GM12892 (cell line): Measurements from ENCODE around the gene SHB.

Experiments used
- DNase-seq: peaks from one replicate; pipeline ENCODE4 v3.0.0; 2011; ENCODE audit not compliant: insufficient read length
- FAIRE-seq: peaks from 2 replicates; lab custom pipeline; 2011; peaks lifted over from hg19 to GRCh38; lab: Jason Lieb, UNC
- POLR2A ChIP-seq: IDR thresholded peaks from 2 replicates; pipeline ENCODE4 v1.6.1; 2011; ENCODE audit warnings: low read depth, low read length, control low read depth
- POLR2AphosphoS5 ChIP-seq: IDR thresholded peaks from 2 replicates; pipeline ENCODE4 v1.6.1; 2011; ENCODE audit warnings: low read depth, low read length, control low read depth
- TAF1 ChIP-seq: IDR thresholded peaks from 2 replicates; pipeline ENCODE4 v1.6.1; 2011; ENCODE audit warnings: low read depth, mild to moderate bottlenecking, control low read depth, low read length, borderline replicate concordance

Gene SHB

DNA sequence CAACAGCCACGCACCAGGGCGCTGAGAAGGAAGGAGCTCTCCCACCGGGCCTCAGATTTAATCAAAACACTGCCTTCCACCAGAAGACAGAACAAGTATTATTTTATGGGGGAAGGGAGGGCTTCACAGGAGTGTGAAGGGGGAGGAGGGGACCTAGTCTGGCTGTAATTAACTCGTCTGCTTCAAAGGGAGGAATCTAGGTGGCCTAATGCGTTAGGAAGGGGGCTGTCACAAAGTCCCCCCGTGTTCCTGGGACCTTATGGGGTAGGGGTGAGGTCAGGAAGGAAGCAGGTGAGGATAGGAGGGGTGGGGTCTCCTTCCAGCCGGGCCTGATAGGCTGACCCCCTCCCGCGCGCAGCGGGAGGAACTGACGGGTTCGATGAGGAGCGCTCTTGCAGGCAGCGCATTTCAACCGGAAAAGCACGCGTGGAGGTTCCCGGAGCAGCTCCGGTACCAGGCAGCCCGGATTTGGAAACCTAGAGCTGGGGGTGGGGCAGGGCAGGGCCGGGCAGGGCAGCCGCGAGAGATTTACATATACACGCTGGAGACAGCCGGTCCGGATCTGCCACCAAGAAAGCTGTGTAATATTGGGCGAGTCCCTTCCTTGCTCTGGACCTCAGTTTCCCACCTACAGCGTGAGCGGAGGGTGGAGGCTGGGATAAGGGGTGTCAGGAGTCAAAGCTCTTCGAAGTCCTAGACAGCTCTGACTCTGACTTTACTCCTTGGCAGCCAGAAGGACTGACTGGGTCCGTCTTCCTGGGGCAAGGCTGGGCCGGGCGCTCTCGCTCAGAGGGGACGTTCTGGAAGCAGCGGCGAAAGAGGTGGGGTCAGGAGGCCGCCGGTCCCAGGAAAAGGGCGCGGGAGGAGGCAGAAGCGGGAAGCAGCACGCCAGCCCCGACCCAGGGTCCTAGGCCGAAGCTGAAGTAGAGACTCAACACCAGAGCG, 1.8 kb downstream of the SHB start:
- no peak for TF ChIP-seq TAF1
- no peak for TF ChIP-seq POLR2AphosphoS5
- no peak for TF ChIP-seq POLR2A
- DNase-seq: no peak
- no peak for FAIRE-seq

DNA sequence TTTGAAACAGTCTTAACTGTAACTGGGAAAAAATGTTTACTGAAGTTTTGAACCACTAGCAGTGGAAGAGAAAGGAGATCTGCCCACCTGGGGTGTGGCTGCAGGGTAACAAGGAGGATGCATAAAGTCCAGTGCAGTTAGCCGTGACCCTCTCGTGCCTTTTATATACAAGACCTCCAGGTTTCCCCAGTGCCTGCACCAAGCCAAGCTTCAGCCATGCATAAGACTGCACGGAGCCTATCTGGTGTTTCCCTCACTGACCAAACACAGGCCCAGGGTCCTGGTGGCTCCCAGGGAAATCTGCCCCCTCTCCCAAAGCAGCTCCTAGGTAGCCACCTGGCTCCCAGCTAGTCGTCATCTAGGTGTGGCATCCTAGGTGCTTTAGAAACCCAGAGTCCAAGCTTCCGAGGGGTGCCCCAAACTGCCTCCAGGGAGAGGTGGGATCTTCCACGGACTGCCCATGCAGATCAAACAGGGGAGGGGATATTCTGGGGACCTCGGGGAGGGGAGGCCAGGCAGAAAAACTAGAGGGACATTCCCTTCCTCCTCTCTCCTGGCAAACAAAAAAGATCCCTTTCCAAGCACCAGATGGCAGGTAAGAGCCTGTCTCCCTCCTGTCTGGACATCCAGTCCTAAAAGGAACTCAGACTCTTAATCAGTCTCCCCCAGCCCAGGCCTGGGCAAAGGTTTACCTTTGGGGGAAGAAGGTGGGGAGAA, 2.7 kb downstream of the SHB start:
- no peak for TF ChIP-seq TAF1
- DNase-seq: no peak

DNA sequence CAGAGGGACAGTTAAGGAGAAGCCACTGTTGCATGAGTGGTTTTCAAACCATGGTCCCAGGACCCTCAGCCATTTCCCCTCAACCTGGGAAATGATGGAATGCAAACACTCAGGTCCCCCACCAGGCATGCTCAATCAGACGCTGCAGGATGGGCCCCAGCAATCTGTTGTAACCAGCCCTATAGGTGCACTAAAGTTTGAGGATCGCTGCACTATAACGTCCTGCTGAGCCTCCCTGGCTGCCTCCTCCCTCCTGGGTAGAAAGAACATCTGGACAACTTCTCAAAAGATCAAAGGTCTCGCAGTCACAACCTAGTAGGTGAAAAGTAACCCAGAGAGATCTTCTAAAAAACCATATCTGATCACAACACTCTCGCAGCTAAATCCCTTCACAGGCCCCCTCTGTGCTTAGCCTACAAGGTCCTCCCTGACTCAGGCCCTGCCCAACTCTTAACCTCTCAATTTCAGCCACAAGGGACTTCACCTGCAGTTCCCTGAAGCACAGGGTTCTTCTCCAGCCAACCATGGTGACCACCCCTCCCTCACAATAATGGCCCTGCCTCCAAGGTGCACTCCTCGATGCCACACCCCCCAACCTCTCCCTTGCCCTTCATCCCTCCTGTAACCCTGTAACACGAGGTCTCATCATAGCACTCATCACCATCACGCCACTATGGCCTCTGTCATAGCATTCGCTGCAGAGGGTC, 3.5 kb downstream of the SHB start:
- FAIRE-seq: peak; percentile 82
- no peak for TF ChIP-seq TAF1
- TF ChIP-seq POLR2A: no peak
- TF ChIP-seq POLR2AphosphoS5: no peak
- DNase-seq: no peak

More for the DNA sequence above, 2.7 kb downstream of the SHB start:
- no peak for FAIRE-seq

DNA sequence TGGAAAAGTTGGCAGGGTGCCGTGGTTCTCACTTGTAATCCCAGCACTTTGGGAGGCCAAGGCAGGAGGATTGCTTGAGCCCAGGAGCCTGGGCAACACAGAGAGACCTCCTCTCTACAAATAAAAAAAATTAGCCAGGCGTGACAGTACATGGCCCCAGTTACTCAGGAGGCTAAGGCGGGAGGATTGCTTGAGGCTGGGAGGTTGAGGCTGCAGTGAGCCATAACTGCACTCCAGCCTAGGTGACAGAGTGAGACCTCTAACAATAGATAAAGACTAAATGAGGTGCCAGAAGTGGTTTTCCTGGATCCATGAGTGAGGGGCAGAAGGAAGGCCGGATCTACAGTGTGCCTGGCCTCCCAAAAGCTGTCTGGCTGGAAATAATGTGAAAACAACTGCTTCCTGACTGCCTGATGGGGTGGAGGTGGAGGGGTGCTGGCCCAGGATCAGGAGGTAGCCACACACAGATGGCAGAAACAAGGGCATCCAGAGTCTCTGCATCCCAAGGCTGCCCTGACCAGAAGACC, 4.1 kb downstream of the SHB start:
- DNase-seq: no peak
- no peak for FAIRE-seq
- TF ChIP-seq POLR2AphosphoS5 (no peak), TAF1 (no peak), POLR2A (no peak)

- FAIRE-seq (no peak), DNase-seq (no peak)
- TF ChIP-seq TAF1 (no peak), POLR2AphosphoS5 (no peak), POLR2A (no peak)
Measured at GRCh38 chr9:38063363-38063707, 5.7 kb downstream of the SHB start.

- TF ChIP-seq POLR2A (no peak), TAF1 (no peak), POLR2AphosphoS5 (no peak)
- no peak for DNase-seq
- FAIRE-seq: no peak
Measured at GRCh38 chr9:38062498-38063362, 6.3 kb downstream of the SHB start.

GRCh38 chr9:38062106-38062497, 6.9 kb downstream of the SHB start:
- no peak for DNase-seq
- FAIRE-seq: no peak

DNA sequence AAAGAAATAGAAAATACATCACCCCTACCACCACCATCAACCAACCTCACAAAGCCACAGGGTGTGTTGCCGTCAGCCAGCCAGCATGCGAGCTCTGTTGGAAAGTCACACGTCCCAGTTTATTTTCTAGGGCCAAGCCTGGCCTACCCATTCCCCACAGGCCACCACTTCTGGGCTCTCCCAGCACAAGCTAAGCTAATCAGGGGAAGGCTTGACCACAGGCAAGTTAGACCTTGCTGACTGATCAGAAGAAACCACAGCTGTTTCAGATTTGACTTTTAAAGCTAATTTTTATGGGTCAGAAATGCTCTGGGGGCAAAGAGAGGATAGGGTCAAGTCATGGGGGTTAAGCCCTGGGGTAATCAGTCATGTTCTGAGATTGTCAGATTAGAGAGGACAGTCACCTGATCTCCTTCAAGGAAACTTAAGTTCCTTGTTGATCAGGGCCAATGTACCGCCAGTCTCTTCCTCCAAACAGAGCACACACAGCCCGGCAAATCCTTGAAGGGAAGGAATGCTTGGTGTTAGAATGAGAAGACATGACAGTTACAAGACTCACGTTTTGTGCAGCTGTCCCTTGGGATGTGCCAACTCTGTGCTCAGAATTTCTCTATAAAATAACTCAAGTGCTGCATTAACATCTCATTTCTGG, 7.6 kb downstream of the SHB start:
- FAIRE-seq (peak; percentile 83), DNase-seq (no peak)
- TF ChIP-seq POLR2AphosphoS5 (no peak), POLR2A (no peak), TAF1 (no peak)

More at GRCh38 chr9:38062106-38062497, 6.9 kb downstream of the SHB start:
- TF ChIP-seq TAF1 (no peak), POLR2AphosphoS5 (no peak), POLR2A (no peak)

- TF ChIP-seq POLR2AphosphoS5 (no peak), POLR2A (no peak), TAF1 (no peak)
- DNase-seq (no peak), FAIRE-seq (no peak)
Measured at GRCh38 chr9:38060681-38061080, 8.3 kb downstream of the SHB start.
